Coronary artery (tissue), 2 donors: ENCODE data around the gene MISP.

Experiments
- DNase-seq: peaks from one replicate; pipeline ENCODE4 v3.0.0-alpha.2; 2017; ENCODE audit warnings: low spot score
- H3K27ac ChIP-seq, 2 donors: fragments of 200-600 bp; sonication (generic); one replicate each; pipeline ENCODE4 v1.5.1; 2016 to 2019
- H3K4me3 ChIP-seq: fragments of 200-600 bp; sonication (generic); 2 replicates; pipeline ENCODE4 v1.5.1; 2016; ENCODE audit warnings: mild to moderate bottlenecking, moderate library complexity
- TF ChIP-seq, protein P1 (sequence below): fragments of 200-600 bp; sonication (generic); IDR thresholded peaks from one replicate; pipeline ENCODE4 v1.5.1; 2019; ENCODE audit warnings: antibody characterized with exemption

Gene MISP

GRCh38 chr19:748274-748598 is 2.7 kb upstream of the MISP start:
- Histone ChIP-seq H3K27ac (no peak overlapping the region), H3K4me3 (no peak overlapping the region)
- DNase-seq, result no peak

GRCh38 chr19:749811-750210 is 1.1 kb upstream of the MISP start:
- TF ChIP-seq, protein P1, sequence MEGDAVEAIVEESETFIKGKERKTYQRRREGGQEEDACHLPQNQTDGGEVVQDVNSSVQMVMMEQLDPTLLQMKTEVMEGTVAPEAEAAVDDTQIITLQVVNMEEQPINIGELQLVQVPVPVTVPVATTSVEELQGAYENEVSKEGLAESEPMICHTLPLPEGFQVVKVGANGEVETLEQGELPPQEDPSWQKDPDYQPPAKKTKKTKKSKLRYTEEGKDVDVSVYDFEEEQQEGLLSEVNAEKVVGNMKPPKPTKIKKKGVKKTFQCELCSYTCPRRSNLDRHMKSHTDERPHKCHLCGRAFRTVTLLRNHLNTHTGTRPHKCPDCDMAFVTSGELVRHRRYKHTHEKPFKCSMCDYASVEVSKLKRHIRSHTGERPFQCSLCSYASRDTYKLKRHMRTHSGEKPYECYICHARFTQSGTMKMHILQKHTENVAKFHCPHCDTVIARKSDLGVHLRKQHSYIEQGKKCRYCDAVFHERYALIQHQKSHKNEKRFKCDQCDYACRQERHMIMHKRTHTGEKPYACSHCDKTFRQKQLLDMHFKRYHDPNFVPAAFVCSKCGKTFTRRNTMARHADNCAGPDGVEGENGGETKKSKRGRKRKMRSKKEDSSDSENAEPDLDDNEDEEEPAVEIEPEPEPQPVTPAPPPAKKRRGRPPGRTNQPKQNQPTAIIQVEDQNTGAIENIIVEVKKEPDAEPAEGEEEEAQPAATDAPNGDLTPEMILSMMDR, result no peak
- Histone ChIP-seq H3K4me3 (no peak overlapping the region), H3K27ac (no peak overlapping the region)
- no peak for DNase-seq

More at GRCh38 chr19:748274-748598, 2.7 kb upstream of the MISP start:
- TF ChIP-seq, protein P1, result no peak

- Histone ChIP-seq H3K4me3 (no peak overlapping the region), H3K27ac (no peak overlapping the region)
- DNase-seq, result no peak
- TF ChIP-seq, protein P1, result no peak
These were observed 809 bp downstream of the MISP start for GRCh38 chr19:751501-752341.

DNA sequence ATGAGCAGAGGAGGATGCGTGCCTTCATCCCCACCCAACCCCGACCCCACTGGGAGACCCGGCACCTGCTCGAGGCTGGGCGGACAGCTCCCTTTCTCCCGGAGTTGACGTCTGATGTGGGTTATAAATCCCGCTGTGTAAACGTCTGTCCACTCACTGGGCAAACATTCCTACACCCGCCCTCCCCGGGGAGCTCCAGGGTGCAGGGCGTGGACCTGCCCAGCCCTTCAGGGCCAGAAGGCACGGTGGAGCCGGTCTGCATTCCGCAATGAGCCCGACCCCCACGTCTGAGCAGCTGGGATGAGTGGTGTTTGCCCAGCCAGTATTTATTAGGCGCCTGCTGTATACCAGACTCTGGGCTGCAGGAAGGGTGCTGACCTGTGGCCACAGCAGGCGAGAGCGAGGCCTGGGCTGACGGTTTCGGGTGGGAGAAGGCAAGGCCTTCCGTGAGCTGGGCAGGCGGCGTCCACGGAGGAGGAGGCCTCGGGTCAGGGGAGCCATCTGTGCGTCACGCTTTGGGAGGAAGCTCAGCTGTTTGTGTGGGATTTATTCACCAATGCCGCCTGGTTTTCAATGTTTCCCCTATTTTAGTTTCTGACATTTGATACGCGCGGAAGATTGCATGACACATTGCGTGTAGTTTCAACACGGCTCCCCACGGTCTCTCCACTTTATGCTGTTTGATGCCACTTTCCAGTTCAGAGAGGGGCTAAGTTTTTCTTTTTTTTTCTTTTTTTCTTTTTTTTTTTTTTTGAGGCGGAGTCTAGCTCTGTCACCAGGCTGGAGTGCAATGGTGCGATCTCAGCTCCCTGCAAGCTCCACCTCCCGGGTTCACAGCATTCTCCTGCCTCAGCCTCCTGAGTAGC is 2.0 kb downstream of the MISP start:
- Histone ChIP-seq H3K27ac (peak overlapping the region in 1 of 2 donors; percentile 41), H3K4me3 (no peak overlapping the region)
- DNase-seq, result no peak
- TF ChIP-seq, protein P1, result no peak

DNA sequence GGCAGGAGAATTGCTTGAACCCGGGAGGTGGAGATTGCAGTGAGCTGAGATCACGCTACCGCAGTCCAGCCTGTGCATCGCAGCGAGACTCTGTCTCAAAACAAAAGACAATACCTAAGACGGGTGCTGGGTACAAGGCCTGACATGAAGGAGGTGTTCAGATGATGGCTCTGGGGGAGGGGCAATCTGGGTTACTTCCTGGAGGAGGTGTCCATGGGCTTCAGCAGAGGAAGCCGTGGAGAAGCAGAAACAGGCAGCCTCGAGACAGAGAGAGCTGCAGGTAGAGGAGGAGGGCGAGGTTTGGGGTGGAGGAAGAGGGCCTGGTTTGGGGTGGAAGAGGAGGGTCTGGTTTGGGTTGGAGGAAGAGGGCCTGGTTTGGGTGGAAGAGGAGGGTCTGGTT is 3.6 kb downstream of the MISP start:
- no peak overlapping the region for H3K27ac ChIP-seq
- TF ChIP-seq, protein P1, result no peak
- DNase-seq, result no peak

DNA sequence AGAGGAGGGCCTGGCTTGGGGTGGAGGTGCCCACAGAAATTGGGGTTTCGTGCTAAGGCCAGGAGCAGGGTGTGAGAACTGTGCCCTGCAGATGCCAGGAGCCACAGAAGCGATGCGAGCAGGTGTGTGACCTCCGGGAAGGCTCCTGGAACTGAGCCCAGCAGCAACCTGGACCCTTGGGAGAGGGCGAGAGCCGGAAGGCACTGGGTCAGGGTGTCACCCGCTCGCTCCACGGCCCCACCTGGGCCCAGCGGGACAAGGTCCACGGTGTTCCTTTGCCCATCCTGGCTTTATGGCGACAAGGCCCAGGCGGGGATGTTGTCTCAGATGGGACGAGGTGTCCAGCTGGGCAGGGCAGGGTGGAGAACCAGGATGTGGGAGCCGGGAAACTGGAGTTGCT is 4.2 kb downstream of the MISP start:
- H3K27ac ChIP-seq, result no peak overlapping the region
- H3K4me3 ChIP-seq, result no peak overlapping the region
- DNase-seq, result no peak
- TF ChIP-seq, protein P1, result no peak

More for the DNA sequence above, 3.6 kb downstream of the MISP start:
- H3K4me3 ChIP-seq, result no peak overlapping the region
